Measurements from ENCODE around the gene TCF4.

- TF ChIP-seq CTCF (IDR thresholded peaks at IDR 0.05) (no peak), POLR2A (IDR thresholded peaks at IDR 0.05; ENCODE audit: low read depth) (no peak), POLR2AphosphoS5 (IDR thresholded peaks at IDR 0.05) (no peak)
Measured at GRCh38 chr18:55419947-55420664, 167.9 kb downstream of the TCF4 start.
